ENCODE measurements around the gene SNX13.

Gene SNX13

GRCh38 chr7:17878627-17879026 is 61.7 kb downstream of the SNX13 start:
- no peak for DNase-seq (ENCODE audit: low read depth)
- TF ChIP-seq CTCF (IDR thresholded peaks at IDR 0.05; ENCODE audit: insufficient read depth, low read depth, low read length, missing control alignments) = no peak

GRCh38 chr7:17871815-17872533 is 68.3 kb downstream of the SNX13 start:
- no peak overlapping the region for H3K4me3 ChIP-seq (ENCODE audit: low read depth, low read length)
- TF ChIP-seq CTCF (IDR thresholded peaks at IDR 0.05; ENCODE audit: insufficient read depth, low read depth, low read length, missing control alignments) = no peak
- no peak for DNase-seq (ENCODE audit: low read depth)

More at GRCh38 chr7:17878627-17879026, 61.7 kb downstream of the SNX13 start:
- no peak overlapping the region for H3K4me3 ChIP-seq (ENCODE audit: low read depth, low read length)

- no peak for TF ChIP-seq CTCF (IDR thresholded peaks at IDR 0.05; ENCODE audit: insufficient read depth, low read depth, low read length, missing control alignments)
- H3K4me3 ChIP-seq (ENCODE audit: low read depth, low read length) = no peak overlapping the region
- no peak for DNase-seq (ENCODE audit: low read depth)
Measured at GRCh38 chr7:17870406-17870805, 69.9 kb downstream of the SNX13 start.

- no peak for TF ChIP-seq CTCF (IDR thresholded peaks at IDR 0.05; ENCODE audit: insufficient read depth, low read depth, low read length, missing control alignments)
- no peak overlapping the region for H3K4me3 ChIP-seq (ENCODE audit: low read depth, low read length)
- no peak for DNase-seq (ENCODE audit: low read depth)
Measured at GRCh38 chr7:17863809-17864143, 76.5 kb downstream of the SNX13 start.

- no peak overlapping the region for H3K4me3 ChIP-seq (ENCODE audit: low read depth, low read length)
- TF ChIP-seq CTCF (IDR thresholded peaks at IDR 0.05; ENCODE audit: insufficient read depth, low read depth, low read length, missing control alignments) = no peak
- no peak for DNase-seq (ENCODE audit: low read depth)
Measured at GRCh38 chr7:17863095-17863808, 77.0 kb downstream of the SNX13 start.

GRCh38 chr7:17856251-17856650 is 84.0 kb downstream of the SNX13 start:
- DNase-seq (ENCODE audit: low read depth) = no peak
- no peak overlapping the region for H3K4me3 ChIP-seq (ENCODE audit: low read depth, low read length)
- no peak for TF ChIP-seq CTCF (IDR thresholded peaks at IDR 0.05; ENCODE audit: insufficient read depth, low read depth, low read length, missing control alignments)

All from GM12865 (cell line).